GM23338 (cell line): ENCODE measurements around the gene RWDD1. TPM values are rescaled to one million over a fixed set of nuclear protein-coding genes. Genes with fewer than 3 reads are reported as not detected.
A peak's percentile ranks its signal among the peaks of the same experiment; 100 is the strongest.

Experiments used
- ATAC-seq: fragments of 200-7000 bp; cut with Tn5 transposase; 3 replicates; pipeline ENCODE4 v1.9.1; 2020
- DNase-seq: peaks from one replicate; pipeline ENCODE4 v3.0.0-alpha.2; 2015; ENCODE audit warnings: low spot score
- H2AFZ ChIP-seq: fragments of 200-600 bp; sonication (generic); 2 replicates; pipeline ENCODE4 v1.8.0; 2016; ENCODE audit warnings: antibody characterized with exemption, mild to moderate bottlenecking, moderate library complexity
- H3F3A ChIP-seq: fragments of 200-600 bp; sonication (generic); replicated peaks from 2 replicates; pipeline ENCODE4 v1.8.0; 2017; ENCODE audit warnings: antibody characterized with exemption, mixed run types, low read depth
- H3K27ac ChIP-seq: fragments of 200-600 bp; sonication (generic); 2 replicates; pipeline ENCODE4 v1.6.1; 2016; ENCODE audit warnings: low read depth
- H3K27me3 ChIP-seq: fragments of 200-600 bp; sonication (generic); 2 replicates; pipeline ENCODE4 v1.8.0; 2016; ENCODE audit warnings: mild to moderate bottlenecking, mixed run types, moderate library complexity; ENCODE audit not compliant: insufficient read depth
- H3K36me3 ChIP-seq: fragments of 200-600 bp; sonication (generic); 2 replicates; pipeline ENCODE4 v1.8.0; 2016; ENCODE audit warnings: mild to moderate bottlenecking; ENCODE audit not compliant: insufficient read depth
- H3K4me1 ChIP-seq: fragments of 200-600 bp; sonication (generic); 2 replicates; pipeline ENCODE4 v1.8.0; 2016; ENCODE audit warnings: mild to moderate bottlenecking, moderate library complexity; ENCODE audit not compliant: insufficient read depth
- H3K4me2 ChIP-seq: fragments of 200-600 bp; sonication (generic); 2 replicates; pipeline ENCODE4 v1.7.1; 2017; ENCODE audit warnings: mixed run types
- H3K4me3 ChIP-seq: fragments of 200-600 bp; sonication (generic); 2 replicates; pipeline ENCODE4 v1.6.1; 2016; ENCODE audit warnings: mixed run types
- H3K79me2 ChIP-seq: fragments of 200-600 bp; sonication (generic); replicated peaks from 2 replicates; pipeline ENCODE4 v1.8.0; 2017; ENCODE audit warnings: mild to moderate bottlenecking; ENCODE audit not compliant: insufficient read depth
- H3K9me2 ChIP-seq: fragments of 200-600 bp; sonication (generic); 2 replicates; pipeline ENCODE4 v1.8.0; 2017; ENCODE audit not compliant: insufficient read depth
- H4K20me1 ChIP-seq: fragments of 200-600 bp; sonication (generic); replicated peaks from 2 replicates; pipeline ENCODE4 v1.8.0; 2017; ENCODE audit warnings: mild to moderate bottlenecking; ENCODE audit not compliant: insufficient read depth
- H3K27ac Mint-ChIP-seq: 2 replicates; pipeline ENCODE4 v1.8.0; 2020; ENCODE audit warnings: inconsistent platforms, mild to moderate bottlenecking, moderate library complexity, mixed read lengths
- H3K27me3 Mint-ChIP-seq: 3 replicates; pipeline ENCODE4 v1.8.0; 2022; ENCODE audit warnings: low read depth, mild to moderate bottlenecking, moderate library complexity, mixed read lengths, inconsistent platforms; ENCODE audit not compliant: insufficient read depth, poor library complexity
- H3K36me3 Mint-ChIP-seq: 3 replicates; pipeline ENCODE4 v1.8.0; 2021; ENCODE audit warnings: low read depth, mild to moderate bottlenecking, inconsistent platforms, moderate library complexity, mixed read lengths
- H3K4me1 Mint-ChIP-seq: 3 replicates; pipeline ENCODE4 v1.8.0; 2020; ENCODE audit warnings: mild to moderate bottlenecking, inconsistent platforms, mixed read lengths
- H3K4me3 Mint-ChIP-seq: 3 replicates; pipeline ENCODE4 v1.8.0; 2021; ENCODE audit warnings: moderate library complexity, mild to moderate bottlenecking, inconsistent platforms, mixed read lengths
- H3K9me3 Mint-ChIP-seq: 3 replicates; pipeline ENCODE4 v1.8.0; 2020; ENCODE audit warnings: moderate library complexity, mild to moderate bottlenecking, inconsistent platforms, mixed read lengths
- CREB1 ChIP-seq: fragments of 250-450 bp; sonication (Bioruptor Pico); IDR thresholded peaks from 2 replicates; pipeline ENCODE4 v1.5.0; 2020; ENCODE audit warnings: low read depth, mild to moderate bottlenecking, moderate library complexity
- ETS1 ChIP-seq: IDR thresholded peaks from 2 replicates; pipeline ENCODE4 v1.6.1; 2016; ENCODE audit warnings: antibody characterized with exemption
- JUNB ChIP-seq: IDR thresholded peaks from one replicate; pipeline ENCODE4 v1.6.1; 2016; ENCODE audit warnings: antibody characterized with exemption; ENCODE audit not compliant: unreplicated experiment
- NANOG ChIP-seq: IDR thresholded peaks from 2 replicates; pipeline ENCODE4 v1.6.1; 2016; ENCODE audit warnings: antibody characterized with exemption, borderline replicate concordance
- REST ChIP-seq: IDR thresholded peaks from one replicate; pipeline ENCODE4 v1.6.1; 2018; ENCODE audit warnings: antibody characterized with exemption; ENCODE audit not compliant: unreplicated experiment
- STAT1 ChIP-seq: IDR thresholded peaks from one replicate; pipeline ENCODE4 v1.6.1; 2016; ENCODE audit warnings: antibody characterized with exemption; ENCODE audit not compliant: unreplicated experiment
- ZNF114 ChIP-seq: fragments of 250-450 bp; sonication (Bioruptor Pico); IDR thresholded peaks from 2 replicates; pipeline ENCODE4 v1.5.0; 2020; ENCODE audit warnings: mild to moderate bottlenecking, moderate library complexity
- ZNF331 ChIP-seq: fragments of 250-450 bp; sonication (Bioruptor Pico); IDR thresholded peaks from 2 replicates; pipeline ENCODE4 v1.5.0; 2020; ENCODE audit warnings: low read depth, mild to moderate bottlenecking, moderate library complexity
- polyA plus RNA-seq: library from polyadenylated mRNA; unstranded; fragments of >200 nt; fragmentation: Nextera tagmentation; extraction: Ambion mirVana; gene quantifications from 2 replicates; pipeline ENCODE4 v1.2.1, GENCODE V29; 2016
- total RNA-seq: library from RNA; depleted of rRNA; stranded (reverse); fragments of >200 nt; shearing (Covaris generic); gene quantifications from 2 replicates; pipeline ENCODE4 v1.2.3, GENCODE V29; 2014

The RWDD1 gene
- total and polyA plus RNA-seq, 2 experiments from 2014 or later: 20.2 to 171 TPM

- TF ChIP-seq REST: no peak
- TF ChIP-seq ZNF331 (CRISPR knock-in tag): no peak
Measured at GRCh38 chr6:116564311-116564710, 7.0 kb upstream of the RWDD1 start (continued).

- H3K4me2 ChIP-seq: no peak overlapping the region
- Mint-ChIP-seq H3K4me1 (peaks cover 4% of the 10 kb centered on the region), H3K36me3 (no peaks in the 10 kb centered on the region), H3K27ac (no peak overlapping the region), H3K4me3 (no peak overlapping the region), H3K9me3 (no peaks in the 10 kb centered on the region), H3K27me3 (no peaks in the 10 kb centered on the region)
- H3K27ac ChIP-seq: no peak overlapping the region
- H2AFZ ChIP-seq: peak overlapping the region; percentile 86
- no peaks in the 10 kb centered on the region for H3K36me3 ChIP-seq
- no peaks in the 10 kb centered on the region for H4K20me1 ChIP-seq
- H3F3A ChIP-seq: no peaks in the 10 kb centered on the region
- H3K27me3 ChIP-seq: no peaks in the 10 kb centered on the region
- DNase-seq: peak; percentile 25
- H3K79me2 ChIP-seq: peaks cover 3% of the 10 kb centered on the region
- peaks cover 3% of the 10 kb centered on the region; the same call in 1 of the 2 replicates for H3K4me1 ChIP-seq
- peak; percentile 28 for ATAC-seq
- H3K4me3 ChIP-seq: no peak overlapping the region
- TF ChIP-seq ZNF114 (CRISPR knock-in tag) (no peak), NANOG (no peak), ETS1 (no peak), CREB1 (CRISPR knock-in tag) (no peak), JUNB (no peak)
- H3K9me2 ChIP-seq: no peaks in the 10 kb centered on the region
Measured at GRCh38 chr6:116564921-116565872, 6.1 kb upstream of the RWDD1 start.

- H3K9me3 Mint-ChIP-seq: no peaks in the 10 kb centered on the region; the same call in 2 of the 3 replicates
- no peak overlapping the region for H3K4me3 ChIP-seq
- no peak overlapping the region for H3K27ac ChIP-seq
- H3K9me2 ChIP-seq: no peaks in the 10 kb centered on the region
- no peaks in the 10 kb centered on the region for H4K20me1 ChIP-seq
- H3K36me3 Mint-ChIP-seq: no peaks in the 10 kb centered on the region
- H3K27me3 ChIP-seq: no peaks in the 10 kb centered on the region
- H3K4me1 ChIP-seq: peaks cover 11% of the 10 kb centered on the region; the same call in 1 of the 2 replicates
- H3K36me3 ChIP-seq: no peaks in the 10 kb centered on the region
- ATAC-seq (no peak), DNase-seq (no peak)
- H3K4me2 ChIP-seq: no peak overlapping the region
- H3K4me3 Mint-ChIP-seq: no peak overlapping the region
- no peak overlapping the region for H3K27ac Mint-ChIP-seq
- H3F3A ChIP-seq: peaks cover 11% of the 10 kb centered on the region
- no peak overlapping the region for H2AFZ ChIP-seq
- H3K4me1 Mint-ChIP-seq: peaks cover 7% of the 10 kb centered on the region
- peaks cover 21% of the 10 kb centered on the region for H3K79me2 ChIP-seq
- peaks cover 2% of the 10 kb centered on the region for H3K27me3 Mint-ChIP-seq
- TF ChIP-seq STAT1: no peak
- no peak for TF ChIP-seq ZNF331 (CRISPR knock-in tag)
- TF ChIP-seq CREB1 (CRISPR knock-in tag): no peak
Measured at GRCh38 chr6:116568111-116568510, 3.2 kb upstream of the RWDD1 start.
